H54 (cell line): Measurements from ENCODE around the gene SHQ1.
A peak's percentile ranks its signal among the peaks of the same experiment; 100 is the strongest.

Experiments
- DNase-seq: peaks from one replicate; pipeline ENCODE4 v3.0.0; 2011; ENCODE audit warnings: low spot score, mixed read lengths; ENCODE audit not compliant: insufficient read length
- FAIRE-seq: peaks from 3 replicates; lab custom pipeline; 2011; peaks lifted over from hg19 to GRCh38; lab: Jason Lieb, UNC
- POLR2A ChIP-seq: IDR thresholded peaks from 2 replicates; pipeline ENCODE4 v1.6.1; 2011; ENCODE audit warnings: low read depth, mild to moderate bottlenecking, low read length

Gene SHQ1

DNA sequence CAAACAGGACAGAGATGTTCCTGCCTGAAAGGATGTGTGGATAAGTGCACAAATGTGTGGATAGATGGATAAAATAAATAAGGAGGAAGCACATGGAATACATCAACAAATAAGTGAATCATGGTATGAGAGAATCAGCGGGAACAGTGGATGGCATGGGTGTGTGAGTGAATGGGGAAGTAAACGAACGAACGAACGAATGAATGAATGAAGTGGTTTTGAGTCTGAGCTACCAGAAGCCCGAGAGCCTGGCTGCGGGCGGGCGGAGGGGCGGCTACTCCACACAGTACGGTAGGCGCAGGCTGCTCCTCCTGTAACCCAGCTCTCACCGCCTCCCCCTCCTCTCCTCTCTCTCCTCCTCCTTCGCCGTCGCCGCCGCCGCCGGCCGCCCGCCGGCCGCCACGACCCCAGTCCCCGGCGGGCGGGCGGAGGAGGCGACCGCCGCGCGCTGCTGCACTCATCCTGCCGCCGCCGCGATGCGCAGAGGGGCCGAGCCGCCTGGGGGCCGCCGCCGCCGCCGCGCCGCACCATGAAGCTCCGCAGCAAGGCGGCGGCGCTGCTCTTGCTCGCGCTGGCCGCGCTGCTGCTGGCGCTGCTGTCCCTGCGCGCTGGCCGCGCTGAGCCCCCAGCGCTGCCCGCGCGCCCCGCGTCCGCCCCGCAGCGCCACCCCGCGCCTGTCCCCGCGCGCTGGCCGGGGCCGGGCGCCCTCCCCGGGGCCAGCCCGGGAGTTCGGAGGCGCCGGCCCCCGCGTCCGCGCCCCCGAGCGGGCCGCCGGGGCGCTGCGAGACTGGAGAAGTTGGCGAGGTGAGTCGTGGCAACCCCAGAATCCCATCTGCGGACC, 39.7 kb upstream of the SHQ1 start, which contains the start of gene GXYLT2:
Gene GXYLT2 (plus strand): TSS at position 342 of the 841 bp plus-strand sequence. CDS start 188 bp downstream, at position 530.
- peak; percentile 51; the same call in 1 of the 2 replicates for TF ChIP-seq POLR2A
- FAIRE-seq (no peak), DNase-seq (peak; percentile 67)

DNA sequence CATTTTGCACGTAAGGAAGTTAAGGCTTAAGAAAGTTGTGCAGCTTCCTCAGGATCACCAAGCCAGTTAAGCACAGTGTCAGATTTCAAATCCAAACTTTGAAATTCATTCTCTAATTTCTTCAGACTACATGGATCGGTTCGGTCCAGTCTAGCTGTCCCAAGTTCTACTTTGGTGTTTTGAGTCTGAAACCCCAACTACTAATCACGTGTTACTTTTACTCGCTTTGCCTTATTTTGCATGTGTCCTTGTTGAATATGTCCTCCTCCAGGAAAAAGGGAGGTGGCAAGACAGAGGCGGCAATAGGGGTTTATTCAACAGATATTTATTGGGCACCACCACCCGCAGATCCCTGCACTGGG, 39.1 kb upstream of the SHQ1 start:
- FAIRE-seq, result no peak
- no peak for DNase-seq
- TF ChIP-seq POLR2A, result no peak

DNA sequence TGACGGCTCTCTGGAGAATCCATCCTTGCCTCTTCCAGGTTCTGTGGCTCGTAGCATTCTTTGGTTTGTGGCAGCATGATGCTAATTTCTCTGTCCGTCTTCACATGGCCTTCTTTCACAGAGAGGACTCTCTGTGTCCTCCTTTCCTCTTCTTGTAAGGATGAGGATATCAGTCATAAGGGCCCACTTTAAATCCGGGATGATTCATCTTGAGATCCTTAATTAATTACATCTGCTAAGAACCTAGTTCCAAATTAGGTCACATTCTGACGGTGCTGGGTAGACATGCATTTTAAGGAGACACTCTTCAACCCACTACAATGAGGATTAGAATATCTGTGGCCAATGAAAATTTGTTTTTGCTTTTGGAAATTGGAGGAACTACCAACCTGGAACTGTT, 23.9 kb upstream of the SHQ1 start:
- no peak for TF ChIP-seq POLR2A
- FAIRE-seq (no peak), DNase-seq (no peak)

DNA sequence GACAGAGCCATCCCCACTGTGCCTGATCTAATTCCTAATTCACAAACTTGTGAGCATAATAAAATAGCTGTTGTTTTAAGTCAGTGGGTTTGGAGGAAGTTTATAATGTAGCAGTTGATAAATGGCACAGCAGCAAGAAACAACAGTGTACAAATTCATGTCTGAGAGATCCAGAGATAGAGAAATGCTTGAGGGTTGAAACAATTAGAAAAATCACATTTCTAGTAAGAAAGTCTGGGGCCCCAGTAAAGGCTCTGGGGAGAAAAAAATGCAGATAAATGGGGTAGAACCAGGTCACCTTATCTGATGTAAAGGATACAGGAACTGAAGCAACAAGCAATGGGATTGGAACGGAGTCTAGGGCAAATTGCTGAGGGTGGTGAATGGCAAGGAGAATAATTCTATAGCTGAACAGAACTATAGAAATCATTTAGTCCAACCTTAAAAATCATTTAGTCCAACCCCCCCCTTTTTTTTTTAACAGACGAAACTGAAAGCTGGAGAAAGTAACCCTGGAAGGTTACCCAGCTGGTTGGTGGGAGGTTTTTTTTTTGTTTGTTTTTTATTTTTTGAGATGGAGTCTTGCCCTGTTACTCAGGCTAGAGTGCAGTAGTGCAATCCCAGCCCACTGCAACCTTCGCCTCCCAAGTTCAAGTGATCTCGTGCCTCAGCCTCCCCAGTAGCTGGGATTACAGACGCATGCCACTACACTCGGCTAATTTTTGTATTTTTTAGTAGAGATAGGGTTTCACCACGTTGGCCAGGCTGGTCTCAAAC, 14.3 kb upstream of the SHQ1 start:
- no peak for FAIRE-seq

DNA sequence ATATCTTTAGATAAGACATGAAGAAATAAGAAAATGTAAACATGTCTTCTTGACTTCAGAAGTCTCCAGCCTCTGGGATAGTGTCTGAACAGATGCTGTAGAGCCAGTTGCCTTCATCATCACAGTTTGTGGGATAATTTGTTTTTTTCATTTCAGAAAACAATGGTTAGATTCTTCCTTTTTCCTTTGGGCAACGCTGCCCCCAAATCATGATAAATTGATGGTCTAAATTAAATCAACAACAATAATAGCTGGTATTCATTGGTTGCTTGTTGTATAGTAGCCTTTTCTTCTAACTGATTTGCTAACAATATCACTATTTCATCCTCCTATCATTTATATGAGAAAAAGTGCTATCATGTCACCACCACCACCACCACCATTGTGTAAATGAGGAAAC, 12.6 kb upstream of the SHQ1 start:
- no peak for DNase-seq
- FAIRE-seq, result no peak
- TF ChIP-seq POLR2A, result no peak

More for the DNA sequence above, 14.3 kb upstream of the SHQ1 start:
- TF ChIP-seq POLR2A, result no peak
- no peak for DNase-seq

DNA sequence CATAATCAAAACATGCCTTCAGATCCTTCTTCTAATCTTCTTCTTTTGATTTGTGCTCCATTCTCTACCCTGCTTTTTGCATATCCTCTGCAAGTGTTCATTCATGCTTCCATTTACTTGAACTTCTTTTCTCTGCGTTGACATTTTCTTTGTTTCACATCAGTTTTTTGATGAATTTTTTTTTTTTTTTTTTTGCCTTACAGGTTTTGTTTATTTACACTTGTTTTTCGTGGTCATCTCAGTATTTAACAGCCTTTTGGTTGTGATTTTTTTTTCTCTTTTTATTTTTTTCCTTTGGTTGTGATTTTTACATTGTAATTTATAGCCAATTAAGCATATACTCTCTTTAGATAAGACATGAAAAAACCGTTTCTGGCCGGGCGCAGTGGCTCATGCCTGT, 11.8 kb upstream of the SHQ1 start:
- no peak for TF ChIP-seq POLR2A
- no peak for FAIRE-seq
- no peak for DNase-seq

DNA sequence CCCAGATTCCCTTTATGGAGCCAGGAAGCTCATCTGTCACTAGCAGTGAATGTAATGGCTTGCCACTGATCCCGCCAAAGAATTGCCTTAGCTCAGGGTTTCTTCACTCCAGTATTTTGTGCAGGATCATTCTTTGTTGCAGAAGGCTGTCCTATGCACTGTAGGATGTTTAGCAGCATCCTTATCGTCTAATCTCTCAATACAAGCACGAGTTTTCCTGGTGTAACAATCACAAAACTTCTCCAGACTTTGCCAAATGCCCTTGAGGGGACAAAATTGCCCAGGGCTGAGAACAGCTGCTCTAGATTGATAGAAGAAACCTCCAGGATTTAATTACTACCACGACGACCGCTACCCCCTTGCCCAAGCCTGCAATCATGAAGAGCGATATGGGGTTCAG, 6.8 kb upstream of the SHQ1 start:
- FAIRE-seq, result no peak
- DNase-seq, result no peak
- TF ChIP-seq POLR2A, result no peak

DNA sequence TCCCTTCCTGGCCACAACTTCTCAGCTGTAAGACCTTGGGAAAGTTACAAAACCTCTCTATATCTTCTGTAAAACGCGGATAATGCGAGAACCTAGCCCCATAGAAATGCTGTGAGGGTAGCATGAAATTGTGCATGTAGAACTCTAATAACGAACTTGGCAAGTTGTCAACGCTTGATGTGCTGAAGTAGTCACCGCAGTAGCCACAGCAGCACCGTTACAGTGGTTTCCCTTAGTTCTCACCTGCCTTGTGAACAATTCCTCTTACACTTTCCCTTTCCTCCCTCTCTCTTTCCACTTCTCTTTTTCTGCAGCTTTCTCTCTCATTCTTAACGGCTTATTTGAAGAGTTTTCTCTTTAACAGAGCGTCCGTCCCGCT, 447 bp upstream of the SHQ1 start:
- no peak for DNase-seq
- no peak for FAIRE-seq
- TF ChIP-seq POLR2A, result no peak

DNA sequence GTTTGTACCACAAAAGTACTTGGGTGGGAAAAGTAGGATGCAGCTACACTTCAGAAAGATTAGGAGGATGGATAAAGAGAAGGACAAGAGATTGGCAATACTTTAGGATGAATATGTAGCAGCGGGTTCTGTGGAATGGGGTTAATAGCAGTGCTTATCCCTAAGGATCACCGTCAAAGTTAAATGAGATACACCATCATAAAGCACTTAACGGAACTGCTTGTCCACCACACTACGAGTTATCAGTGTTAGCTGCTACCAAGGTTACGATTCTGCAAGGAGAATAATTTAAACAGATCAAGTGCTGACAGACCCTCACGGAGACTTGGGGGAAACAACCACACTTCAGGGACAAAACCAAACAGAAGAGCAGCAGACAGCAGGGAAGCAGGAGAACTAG, 963 bp downstream of the SHQ1 start:
- FAIRE-seq (peak; percentile 20), DNase-seq (no peak)
- TF ChIP-seq POLR2A, result no peak

DNA sequence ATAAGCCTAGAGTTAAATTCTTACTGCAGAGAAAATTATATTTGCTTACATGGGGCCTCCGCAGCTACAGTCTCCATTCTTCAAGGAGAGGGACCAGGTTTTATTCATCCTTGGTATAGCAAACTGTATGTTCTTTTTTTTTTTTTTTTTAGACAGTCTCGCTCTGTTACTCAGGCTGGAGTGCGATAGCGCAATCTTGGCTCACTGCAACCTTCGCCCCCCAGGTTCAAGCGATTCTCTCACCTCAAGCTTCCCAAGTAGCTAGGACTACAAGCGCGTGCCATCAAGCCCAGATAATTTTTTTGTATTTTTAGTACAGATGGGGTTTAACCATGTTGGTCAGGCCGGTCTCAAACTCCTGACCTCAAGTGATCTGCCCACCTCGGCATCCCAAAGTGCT, 2.1 kb downstream of the SHQ1 start:
- TF ChIP-seq POLR2A, result no peak
- FAIRE-seq (no peak), DNase-seq (no peak)

DNA sequence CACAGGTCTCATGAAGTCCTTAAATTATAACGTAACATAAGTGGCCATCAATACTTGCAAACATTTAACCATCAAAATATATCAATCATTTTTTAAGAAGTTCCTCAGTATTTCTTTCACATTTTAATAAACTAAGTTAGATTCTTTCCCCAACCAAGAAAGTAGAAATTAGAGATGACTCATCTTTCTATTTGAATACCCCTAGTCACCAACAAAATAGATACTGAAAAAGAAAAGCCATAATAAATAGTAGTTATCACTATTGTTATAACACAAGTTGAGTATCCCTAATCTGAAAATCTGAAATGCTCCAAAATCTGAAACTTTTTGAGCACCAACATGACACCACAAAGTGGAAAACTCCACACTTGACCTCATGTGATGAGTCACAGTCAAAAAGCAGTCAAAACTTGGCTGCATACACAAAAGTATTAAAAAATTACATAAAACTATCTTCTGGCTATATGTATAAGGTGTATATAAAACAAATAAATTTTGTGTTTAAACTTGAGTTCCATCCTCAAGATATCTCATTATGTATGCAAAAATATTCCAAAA, 3.7 kb downstream of the SHQ1 start:
- no peak for DNase-seq
- FAIRE-seq, result no peak
- no peak for TF ChIP-seq POLR2A

DNA sequence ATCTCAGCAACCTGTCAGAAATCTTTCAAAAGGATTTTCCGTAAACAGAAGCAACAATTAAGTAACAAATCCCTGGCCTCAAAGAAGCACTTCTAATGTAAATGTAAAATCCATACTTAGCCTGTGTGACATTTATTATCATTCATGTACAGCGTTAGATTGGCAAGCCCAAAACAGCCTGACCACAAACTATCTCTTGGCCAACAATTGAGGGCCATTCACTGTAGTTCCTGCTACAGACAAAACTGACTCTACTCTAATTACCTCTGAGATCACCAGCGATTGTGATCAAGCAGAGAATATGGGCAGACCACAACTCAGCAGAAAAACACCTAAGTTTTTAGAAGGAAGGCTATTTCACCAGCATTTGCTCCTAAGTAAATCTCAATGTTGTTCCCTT, 9.2 kb downstream of the SHQ1 start:
- DNase-seq (no peak), FAIRE-seq (no peak)
- no peak for TF ChIP-seq POLR2A

DNA sequence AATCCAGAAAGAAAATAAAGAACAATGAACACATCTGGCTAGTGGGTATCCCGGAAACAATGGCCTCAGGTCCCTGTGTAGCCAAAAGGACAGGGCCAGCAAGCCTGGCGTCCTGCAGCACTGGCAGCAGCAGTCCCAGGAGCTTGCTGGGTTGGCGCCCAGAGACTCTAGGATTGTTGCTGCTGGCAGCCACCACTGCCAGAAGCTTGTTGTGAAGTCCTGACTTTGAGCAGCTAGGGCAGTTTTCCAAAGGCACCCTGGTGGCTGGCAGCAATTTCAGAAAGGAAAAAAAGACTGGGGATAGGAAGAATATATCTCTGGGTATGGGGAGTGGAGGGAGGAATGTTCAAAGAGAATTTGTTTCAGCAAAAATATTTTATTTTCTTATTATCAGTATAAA, 11.3 kb downstream of the SHQ1 start:
- TF ChIP-seq POLR2A, result no peak
- FAIRE-seq (no peak), DNase-seq (no peak)

DNA sequence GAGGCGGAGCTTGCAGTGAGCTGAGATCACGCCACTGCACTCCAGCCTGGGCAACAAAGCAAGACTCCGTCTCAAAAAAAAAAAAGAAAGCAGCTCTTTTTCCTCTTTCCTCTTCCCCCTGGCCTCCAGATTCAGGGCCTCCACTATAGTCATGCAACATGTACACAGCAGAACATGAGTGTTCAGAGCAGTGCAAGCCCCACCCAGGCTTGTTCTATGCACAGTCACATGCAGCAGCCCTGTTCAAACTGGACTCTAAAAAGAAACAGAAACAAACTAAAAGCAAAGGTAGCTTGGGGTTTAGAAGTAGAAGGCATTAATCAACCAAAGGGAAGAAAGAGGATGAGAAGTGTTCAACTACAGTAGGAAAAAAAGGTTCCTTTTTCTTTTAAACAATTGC, 11.8 kb downstream of the SHQ1 start:
- FAIRE-seq (no peak), DNase-seq (no peak)
- TF ChIP-seq POLR2A, result no peak
